GM20000 (cell line): ENCODE data around the gene PKIB.
"Not testable (repeated sequence)": the region's sequence is repeated elsewhere in the genome, so short reads cannot be mapped to it uniquely, and the experiment has no call there.

Experiments
- DNase-seq: peaks from one replicate; pipeline ENCODE4 v3.0.0; 2012; ENCODE audit warnings: low spot score
- TF ChIP-seq, protein P1 (sequence below): IDR thresholded peaks from 2 replicates; pipeline ENCODE4 v1.5.1; 2012; ENCODE audit warnings: mild to moderate bottlenecking, control low read depth; ENCODE audit errors: extremely low read depth, missing control alignments

PKIB gene

DNA sequence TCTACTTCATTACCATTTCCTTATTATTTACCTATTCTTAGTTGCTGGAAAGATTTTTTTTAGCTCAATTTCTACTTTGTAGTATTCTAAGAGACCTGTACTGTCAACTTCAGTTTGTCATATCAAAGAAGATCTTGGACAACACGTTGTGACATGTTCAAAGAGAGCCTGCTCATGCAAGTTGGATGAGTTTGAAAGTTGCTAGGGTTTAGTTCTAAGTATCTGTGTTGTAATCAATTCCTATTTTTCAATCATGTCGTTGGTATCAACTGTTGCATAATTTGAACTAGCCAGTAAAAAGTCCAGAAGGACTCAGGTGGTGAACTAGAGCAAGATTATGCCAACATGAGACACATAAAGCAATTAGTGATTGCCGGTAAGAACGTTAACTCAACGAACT, 30.2 kb downstream of the PKIB start:
- DNase-seq: no peak
- TF ChIP-seq, protein P1, sequence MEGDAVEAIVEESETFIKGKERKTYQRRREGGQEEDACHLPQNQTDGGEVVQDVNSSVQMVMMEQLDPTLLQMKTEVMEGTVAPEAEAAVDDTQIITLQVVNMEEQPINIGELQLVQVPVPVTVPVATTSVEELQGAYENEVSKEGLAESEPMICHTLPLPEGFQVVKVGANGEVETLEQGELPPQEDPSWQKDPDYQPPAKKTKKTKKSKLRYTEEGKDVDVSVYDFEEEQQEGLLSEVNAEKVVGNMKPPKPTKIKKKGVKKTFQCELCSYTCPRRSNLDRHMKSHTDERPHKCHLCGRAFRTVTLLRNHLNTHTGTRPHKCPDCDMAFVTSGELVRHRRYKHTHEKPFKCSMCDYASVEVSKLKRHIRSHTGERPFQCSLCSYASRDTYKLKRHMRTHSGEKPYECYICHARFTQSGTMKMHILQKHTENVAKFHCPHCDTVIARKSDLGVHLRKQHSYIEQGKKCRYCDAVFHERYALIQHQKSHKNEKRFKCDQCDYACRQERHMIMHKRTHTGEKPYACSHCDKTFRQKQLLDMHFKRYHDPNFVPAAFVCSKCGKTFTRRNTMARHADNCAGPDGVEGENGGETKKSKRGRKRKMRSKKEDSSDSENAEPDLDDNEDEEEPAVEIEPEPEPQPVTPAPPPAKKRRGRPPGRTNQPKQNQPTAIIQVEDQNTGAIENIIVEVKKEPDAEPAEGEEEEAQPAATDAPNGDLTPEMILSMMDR: no peak

DNA sequence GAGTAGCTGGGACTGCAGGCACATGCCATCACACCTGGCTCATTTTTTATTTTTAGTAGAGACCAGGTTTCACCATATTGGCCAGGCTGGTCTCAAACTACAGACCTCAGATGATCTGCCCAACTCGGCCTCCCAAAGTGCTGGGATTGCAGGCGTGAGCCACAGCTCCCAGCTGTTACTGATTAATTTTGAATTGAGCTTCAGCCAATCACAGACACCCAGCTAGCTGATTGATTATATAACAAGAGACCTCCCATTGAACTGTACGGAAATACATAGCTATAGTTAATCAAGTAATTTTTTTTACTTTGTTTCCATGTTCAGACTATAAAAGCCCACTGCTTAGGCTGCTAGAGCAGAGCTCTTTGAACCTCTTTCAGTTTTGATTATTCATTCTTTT, 31.6 kb downstream of the PKIB start:
- TF ChIP-seq, protein P1: no peak
- DNase-seq: no peak

GRCh38 chr6:122642604-122643003, 32.4 kb downstream of the PKIB start:
- DNase-seq: not testable (repeated sequence)

DNA sequence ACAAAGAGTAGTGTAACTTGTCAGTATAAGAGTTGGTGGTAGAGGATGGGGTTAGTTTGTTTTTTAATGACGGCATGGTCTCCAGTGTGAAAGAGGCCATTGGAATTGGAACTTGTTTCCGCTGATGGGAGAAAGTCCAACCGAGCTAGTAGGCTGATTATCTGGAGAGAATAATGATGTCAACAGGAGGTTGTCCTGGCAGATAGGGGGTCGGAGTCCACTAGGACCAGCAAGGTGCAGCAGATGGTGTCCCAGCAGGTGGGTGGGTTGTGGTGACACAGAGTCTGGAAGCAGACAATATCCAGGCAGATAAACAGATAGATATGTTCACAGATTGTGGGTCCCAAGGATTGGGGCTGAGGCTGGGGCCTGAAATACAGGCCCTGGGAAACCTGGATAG, 35.1 kb downstream of the PKIB start:
- TF ChIP-seq, protein P1: no peak
- DNase-seq: no peak

DNA sequence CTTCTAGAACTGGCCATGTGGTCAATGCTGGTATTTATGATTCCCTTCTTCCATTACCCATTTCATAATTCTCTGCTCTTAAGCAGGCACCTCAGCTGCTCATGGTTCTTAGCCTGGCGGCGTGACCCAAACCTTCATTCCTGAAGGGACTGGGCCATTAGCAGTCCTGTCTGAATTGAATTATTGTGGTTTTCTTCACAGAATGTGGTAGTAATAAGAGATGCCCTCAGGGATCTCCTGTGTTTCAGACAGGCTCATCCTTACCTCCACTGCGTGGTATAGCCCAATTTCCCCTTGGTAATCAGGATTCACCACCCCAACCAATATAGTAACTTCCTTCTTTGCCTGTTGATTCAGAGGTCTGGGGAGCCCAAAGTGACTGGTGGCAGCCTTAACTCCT, 37.6 kb downstream of the PKIB start:
- DNase-seq: no peak
- TF ChIP-seq, protein P1: no peak

DNA sequence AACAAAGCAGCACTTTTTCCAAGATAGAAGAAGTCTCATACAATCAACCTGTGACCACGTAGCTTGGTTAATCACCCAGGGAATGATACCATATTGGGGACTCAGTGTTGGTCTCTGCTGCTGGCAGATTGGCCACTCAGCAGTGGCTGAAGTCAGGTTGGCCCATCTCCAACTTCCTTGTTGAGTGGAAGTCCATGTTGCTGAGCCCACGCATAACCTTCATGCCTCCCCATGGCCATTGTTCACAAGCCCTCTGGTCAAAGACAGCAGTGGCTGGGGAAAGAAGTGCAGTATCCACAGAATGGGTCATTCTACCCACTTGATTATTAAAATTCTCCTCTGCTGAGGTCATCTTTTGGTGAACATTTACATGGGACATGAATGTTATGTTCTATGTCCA, 38.5 kb downstream of the PKIB start:
- TF ChIP-seq, protein P1: no peak
- DNase-seq: no peak

DNA sequence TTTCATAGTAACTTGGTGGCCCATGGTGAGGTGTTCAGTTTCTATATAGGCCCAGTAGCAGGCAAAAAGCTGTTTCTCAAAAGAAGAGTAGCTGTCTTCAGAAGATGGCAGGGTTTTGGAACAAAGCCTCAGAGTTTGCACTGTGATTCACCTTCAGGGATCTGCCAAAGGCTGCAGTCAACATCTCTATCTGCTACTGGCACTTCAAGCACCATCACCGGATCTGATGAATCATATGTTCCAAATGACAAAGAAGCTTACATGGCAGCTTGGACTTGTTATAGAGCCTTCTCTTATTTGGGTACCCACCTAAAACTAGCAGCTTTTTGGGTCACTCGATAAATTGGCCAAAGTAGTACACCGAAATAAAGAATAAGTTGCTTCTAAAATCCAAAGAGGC, 39.5 kb downstream of the PKIB start:
- DNase-seq: no peak
- TF ChIP-seq, protein P1: no peak

DNA sequence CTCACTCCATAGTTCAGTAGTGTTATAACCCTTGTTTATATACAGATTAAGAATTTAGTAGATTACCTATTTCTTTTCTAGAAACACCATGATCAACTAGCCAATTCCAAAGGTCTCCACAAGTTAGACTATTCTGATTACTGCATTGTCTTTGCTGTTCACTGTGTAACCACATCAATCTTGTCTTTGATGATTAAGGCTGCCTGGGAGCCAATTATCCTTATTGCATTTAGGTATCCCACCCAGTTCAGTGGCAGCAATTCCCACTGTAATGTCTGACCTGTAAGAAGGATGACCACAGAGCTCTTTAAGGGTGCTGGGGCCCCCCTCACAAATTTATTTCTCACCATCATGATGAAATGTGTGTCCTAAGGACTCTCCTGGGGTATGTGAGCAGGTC, 40.2 kb downstream of the PKIB start:
- no peak for DNase-seq

More for the DNA sequence above, 40.2 kb downstream of the PKIB start:
- TF ChIP-seq, protein P1: no peak
